Gastroesophageal sphincter (tissue), 3 donors: ENCODE results near the gene HPSE2.

Experiments used
- CTCF ChIP-seq, 4 experiments: fragments of 200-600 bp in 2 of 4; fragments of 450-650 bp in 2 of 4; sonication (generic) in 1 of 4; IDR thresholded peaks; one replicate each; pipeline ENCODE4 v1.5.1; 2017 to 2019; ENCODE audit warnings: antibody characterized with exemption in 4 of 4, mild to moderate bottlenecking in 2 of 4, moderate library complexity in 2 of 4
- POLR2AphosphoS5 ChIP-seq: sonication (generic); formaldehyde crosslinking; IDR thresholded peaks from one replicate; pipeline ENCODE4 v1.6.1; 2017; ENCODE audit warnings: antibody characterized with exemption

GRCh38 chr10:98457721-98458120 is 777.9 kb downstream of the HPSE2 start:
- TF ChIP-seq POLR2AphosphoS5 (no peak), CTCF (IDR thresholded peaks at IDR 0.05) (no peak)
